Stimulated activated naive CD4-positive, alpha-beta T cell (primary cell): Measurements from ENCODE around the gene KLKB1.
"Not testable (repeated sequence)": the region's sequence is repeated elsewhere in the genome, so short reads cannot be mapped to it uniquely, and the experiment has no call there.

Experiments used
- DNase-seq, 6 experiments: peaks; one replicate each; lab custom pipeline; 2025; lab: John Stamatoyannopoulos, UW

KLKB1 gene

DNA sequence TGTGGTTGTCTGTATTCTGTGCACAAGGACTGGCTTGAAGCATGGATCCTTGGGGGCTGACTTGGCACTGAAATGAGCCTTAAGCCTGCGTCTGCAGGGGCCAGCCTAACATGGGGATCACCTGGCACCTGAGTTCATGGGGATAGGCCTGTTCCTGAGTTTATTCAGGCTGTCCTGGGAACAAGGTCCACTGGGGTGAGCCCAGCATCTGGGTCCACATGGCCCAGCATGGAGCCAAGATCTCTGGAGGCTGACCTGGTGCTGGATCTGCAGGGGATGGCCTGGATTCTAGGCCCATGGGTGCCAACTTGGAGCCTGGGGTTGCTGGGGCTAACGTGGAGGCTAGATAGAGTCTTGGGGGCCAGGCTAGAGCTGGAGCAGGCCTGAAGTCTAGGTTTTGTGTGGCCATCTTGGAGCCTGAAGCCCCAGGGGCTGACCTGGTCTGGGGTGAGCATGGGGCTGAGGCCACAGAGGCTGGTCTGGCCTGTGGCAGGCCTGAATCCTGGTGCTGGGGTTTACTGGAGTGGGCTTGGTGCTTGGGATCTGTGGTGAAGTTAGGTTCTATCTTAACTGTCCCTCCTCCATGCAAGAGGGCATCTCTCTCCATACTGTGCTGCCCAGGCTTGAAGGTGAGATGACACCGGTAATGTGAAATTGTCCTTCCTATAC is 652 bp upstream of the KLKB1 start:
- DNase-seq, result no peak

DNA sequence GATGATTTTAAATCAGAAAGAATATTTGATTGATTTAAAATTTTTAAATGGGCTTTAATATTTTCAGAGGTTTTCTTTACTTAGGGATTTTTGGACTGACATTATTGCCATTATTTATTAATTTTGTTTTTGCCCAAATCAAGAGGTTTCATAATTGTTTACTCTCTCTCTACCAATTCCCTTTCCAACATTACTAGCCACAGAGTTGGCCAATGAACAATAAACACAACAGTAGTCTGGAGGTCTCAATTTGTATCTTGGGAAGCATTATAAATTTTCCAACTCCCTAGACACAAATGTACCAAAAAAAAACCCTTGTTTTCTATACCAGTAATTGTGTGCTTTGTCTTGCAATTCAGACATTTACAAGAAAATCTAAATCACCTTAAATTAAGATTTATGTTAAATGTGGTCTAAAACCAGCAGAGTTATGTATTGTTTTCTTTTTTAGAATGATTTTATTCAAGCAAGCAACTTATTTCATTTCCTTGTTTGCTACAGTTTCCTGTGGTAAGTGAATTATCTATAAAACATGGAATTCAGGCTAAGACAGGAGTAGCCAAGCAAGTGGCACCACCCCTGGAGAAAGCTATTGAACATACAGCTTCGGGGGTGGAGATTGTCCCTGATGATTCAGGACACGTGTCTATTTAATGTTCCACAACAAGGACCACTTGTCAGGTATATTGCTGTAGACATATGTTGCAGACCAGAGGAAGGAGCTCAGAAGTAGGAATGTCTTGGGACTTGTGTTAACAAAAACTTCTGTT is 622 bp downstream of the KLKB1 start:
- DNase-seq, result no peak

DNA sequence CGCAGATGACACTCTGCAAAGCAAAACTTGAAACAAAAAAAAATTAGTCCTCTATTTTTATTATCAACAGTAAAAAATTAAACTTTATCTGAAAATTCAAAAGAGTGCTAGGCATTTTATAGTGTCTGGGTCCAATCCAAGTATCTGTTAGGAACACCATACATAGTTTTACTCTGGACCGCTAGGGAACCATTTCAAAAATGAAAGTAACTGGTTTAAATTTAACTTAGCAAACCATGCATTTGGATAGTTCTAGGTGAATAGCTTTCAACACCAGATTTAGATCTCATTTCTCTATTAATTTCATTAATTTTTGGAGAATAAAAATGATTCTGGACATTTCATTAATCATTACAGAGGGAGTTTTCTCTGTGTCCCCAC is 1.2 kb downstream of the KLKB1 start:
- no peak for DNase-seq

DNA sequence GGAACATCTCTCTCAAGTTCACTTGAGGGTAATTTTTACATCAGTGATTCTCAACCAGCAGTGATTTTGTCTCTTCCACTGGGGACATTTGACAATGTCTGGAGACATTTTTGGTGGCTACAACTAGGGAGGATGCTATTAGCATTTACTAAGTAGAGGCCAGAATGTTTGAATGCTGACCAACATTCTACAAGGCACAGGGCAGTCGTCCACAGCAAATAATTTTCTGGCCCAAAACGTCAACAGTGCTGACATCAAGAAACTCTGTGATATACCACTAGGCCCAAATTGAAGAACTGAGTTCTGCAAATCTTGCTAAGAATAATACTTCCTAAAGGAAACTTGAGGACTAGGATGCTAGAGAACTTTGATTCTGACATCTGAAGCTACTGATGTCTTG is 7.1 kb downstream of the KLKB1 start:
- no peak for DNase-seq

DNA sequence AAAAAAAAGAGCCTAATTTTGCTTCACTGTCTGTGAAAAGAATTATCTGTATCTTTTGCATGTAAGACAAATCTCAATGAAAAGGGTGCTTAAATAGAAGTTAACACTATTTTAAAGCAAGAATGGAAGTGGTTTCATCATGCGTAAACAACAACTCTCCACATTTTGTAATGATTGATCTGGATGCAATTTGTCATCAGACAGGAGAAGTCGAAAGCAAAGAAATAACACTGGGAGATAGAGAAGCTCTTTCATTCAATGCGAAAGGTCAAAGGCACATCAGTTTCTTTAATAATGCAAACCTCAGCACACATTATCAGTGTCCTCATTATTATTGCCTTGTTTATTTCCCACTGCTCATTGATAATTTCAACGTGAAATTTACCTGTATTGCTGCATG is 8.8 kb downstream of the KLKB1 start:
- no peak for DNase-seq

DNA sequence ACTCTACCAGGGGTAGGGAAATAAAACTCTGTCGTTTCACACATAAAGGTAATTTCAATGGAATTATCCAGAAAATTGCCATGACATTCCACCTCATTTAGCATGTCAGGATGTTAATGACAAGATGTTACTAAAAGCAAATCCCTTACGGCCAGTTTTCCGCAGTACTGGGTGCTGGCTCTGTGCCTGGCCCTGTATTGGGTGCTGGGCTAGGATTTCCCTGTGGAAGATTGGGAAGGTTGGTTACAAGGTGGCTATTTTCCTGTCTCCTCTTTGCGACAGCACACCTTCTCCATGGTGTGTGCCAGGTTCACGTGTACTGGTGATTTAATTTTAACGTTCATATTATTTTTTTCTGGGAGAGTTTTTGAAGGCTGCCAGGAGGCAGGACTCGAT is 13.1 kb downstream of the KLKB1 start:
- no peak for DNase-seq

DNA sequence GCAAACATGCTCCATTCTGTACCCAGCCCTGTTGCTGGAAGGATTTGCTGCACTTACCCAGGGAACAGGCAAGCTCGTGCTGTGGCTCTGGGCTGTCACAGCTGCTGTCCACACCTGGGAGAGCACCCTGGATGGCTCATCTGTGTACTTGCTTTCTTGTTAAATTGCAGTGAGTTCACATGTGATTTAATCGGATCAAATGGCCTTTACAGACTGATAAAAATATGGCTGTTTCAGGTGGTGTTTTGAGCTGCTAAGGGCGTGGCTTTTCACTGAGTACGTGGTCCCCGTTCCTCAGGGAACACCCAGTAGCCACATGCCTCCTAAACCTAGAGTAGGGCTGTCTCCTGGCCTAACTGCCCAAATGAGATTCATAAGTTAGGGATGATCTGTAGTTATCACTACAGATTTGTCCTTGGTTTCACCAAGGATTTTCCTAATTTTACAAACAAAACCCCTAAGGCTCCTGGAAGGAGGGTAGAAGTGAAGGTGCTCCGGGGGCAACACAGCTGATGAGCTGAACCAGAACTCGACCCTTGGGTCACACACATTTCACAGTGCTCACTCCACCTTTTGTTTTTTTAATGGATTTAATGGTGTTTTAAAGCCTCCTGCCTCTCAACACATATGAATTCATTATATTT is 13.7 kb downstream of the KLKB1 start:
- no peak for DNase-seq

DNA sequence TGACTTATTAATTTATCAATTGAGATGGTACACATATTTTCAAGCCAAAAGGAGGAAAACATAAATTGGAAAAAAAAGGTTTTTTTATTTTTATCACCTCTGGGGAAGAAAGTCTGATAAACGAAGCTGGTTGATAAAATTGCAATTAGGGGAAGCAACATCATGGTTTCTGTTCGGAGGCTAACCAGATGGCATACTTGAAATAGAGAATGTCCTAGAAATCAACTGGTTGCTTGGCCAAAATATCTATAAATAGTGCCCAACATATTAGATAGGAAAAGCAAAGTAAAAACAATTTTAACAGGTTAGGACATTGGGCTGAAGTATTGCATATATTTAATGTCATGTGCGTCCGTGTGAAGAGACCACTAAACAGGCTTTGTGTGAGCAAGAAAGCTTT is 14.3 kb downstream of the KLKB1 start:
- no peak for DNase-seq

DNA sequence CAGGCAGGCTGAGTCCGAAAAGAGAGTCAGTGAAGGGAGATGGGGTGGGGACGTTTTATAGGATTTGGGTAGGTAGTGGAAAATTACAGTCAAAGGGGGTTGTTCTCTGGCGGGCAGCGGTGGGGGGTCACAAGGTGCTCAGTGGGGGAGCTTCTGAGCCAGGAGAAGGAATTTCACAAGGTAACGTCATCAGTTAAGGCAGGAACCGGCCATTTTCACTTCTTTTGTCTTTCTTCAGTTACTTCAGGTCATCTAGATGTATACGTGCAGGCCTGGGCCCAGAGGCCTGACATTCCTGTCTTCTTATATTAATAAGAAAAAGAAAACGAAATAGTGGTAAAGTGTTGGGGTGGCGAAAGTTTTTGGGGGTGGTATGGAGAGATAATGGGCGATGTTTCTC is 14.7 kb downstream of the KLKB1 start:
- DNase-seq, result not testable (repeated sequence)

DNA sequence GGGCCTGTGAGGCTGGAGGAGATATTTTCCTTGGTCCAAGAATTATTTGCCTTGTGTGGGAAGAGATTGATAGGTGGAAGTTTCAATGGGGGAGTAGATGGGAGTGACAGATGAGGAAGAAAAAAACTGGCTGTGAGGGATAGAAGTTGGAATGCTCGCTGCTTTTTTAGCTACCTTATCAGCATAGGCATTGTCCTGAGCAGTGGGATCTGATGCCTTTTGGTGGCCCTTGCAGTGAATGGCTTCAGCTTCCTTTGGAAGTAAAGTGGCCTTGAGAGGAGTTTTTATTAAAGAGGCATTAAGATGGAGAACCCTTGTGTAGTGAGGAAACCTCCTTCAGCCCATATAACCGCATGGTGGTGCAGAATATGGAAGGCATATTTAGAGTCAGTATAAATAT is 16.0 kb downstream of the KLKB1 start:
- DNase-seq, result no peak

DNA sequence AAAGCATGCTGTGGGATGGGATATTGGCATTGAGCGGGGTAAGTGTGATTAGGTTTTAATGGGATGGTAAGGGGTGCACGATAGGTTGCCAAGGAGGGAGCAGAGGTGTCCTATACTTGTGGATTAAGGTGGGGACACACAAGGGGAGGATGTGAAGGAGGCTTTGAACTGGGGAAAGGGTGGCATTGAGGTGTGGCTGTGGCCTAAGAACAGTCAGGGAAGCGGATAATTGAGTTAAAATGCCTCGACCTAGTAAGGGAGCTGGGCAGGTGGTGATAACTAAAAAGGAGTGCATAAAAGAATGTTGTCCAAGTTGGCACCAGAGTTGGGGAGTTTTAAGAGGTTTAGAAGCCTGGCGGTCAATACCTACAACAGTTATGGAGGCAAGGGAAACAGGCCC is 17.5 kb downstream of the KLKB1 start:
- no peak for DNase-seq

DNA sequence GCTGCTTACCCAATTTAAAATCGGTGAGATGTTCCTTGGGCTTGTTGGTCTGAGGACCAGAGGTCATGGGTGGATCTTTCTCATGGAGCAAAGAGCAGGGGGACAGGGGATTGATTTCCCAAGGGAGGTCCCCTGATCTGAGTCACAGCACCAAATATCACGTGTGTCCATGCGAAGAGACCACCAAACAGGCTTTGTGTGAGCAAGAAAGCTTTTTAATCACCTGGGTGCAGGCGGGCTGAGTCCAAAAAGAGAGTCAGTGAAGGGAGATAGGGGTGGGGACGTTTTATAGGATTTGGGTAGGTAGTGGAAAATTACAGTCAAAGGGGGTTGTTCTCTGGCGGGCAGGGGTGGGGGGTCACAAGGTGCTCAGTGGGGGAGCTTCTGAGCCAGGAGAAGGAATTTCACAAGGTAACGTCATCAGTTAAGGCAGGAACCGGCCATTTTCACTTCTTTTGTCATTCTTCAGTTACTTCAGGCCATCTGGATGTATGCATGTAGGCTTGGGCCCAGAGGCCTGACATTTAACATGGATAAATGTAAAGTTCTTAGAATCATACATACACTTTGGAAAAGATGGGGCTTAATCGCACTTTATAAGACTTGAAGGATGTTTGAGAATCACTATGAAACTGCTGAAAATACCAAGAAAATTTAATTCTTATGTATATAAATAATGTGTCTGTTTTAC is 19.9 kb downstream of the KLKB1 start:
- DNase-seq, result not testable (repeated sequence)

DNA sequence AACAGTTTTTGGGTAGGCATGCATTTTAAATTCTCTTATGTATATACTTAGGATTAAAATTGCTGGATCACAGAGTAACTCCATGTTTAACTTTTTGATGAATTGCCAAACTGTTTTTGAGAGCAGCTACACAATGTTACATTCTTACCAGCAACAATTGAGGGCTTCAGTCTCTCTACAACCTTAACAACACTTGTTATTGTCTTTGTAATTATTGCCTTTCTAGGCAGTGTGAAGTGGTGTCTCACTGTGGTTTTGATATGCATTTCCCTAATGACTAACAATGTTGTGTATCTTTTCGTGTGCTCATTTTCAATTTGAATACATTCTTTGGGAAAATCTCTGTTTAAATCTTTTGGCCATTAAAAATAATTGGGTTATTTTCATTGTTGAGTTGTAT is 21.3 kb downstream of the KLKB1 start:
- no peak for DNase-seq

DNA sequence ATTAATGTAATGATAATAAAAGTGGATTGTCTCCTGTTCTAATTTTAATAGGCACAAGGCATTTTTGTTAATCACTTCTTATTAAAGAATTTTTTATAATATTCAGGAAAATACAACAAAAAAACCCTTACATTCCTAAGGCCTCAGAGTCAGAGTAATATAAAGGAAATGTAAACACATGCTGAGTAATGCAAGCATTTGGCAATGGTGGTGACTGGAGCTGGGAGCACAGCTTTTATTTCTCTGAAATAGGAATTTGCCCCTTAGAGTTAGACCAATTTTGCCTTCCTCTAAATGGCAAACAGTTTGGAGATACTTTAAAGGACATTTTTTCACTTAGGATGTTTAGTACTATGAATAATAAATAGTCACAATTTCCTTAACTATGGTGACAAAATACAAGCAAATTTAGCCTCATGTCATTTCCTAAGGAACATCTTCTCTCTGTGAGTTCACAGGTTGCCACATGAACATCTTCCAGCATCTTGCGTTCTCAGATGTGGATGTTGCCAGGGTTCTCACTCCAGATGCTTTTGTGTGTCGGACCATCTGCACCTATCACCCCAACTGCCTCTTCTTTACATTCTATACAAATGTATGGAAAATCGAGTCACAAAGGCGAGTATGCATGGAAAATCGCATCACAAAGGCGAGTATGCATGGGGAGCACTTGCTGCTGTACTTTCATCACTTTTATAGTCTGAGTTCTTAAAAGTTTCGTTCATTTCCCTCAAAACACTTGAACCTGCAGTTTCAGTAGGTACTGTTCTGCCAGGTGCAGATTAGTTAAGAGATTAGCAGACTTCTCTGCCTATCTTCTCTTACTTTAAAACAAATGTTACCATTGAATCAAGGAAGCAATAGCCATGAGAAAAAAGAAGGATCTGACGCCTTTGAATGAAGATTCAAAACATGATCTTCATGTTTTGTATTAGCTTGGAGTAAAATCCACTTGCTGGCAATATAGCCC is 22.8 kb downstream of the KLKB1 start:
- DNase-seq, result no peak

DNA sequence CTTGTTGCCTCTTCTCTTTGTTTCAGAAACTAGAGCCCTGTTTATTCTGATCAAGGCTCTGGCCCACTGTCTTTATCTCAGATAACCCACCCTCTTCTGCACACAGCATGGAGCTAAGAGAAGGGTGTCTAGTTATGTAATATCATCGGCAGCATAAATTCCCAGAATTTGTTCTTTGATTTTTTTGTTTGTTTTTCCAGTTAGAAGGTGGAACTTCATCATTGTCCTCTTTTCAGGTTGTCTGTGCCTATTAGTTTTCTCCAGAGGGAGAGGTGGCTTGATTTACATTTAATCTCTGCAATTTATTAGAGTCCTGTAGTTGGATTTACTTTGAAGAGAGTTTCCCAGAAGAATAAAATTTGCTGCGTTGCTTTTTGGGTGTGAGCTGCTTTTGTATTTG is 23.5 kb downstream of the KLKB1 start:
- DNase-seq, result no peak

DNA sequence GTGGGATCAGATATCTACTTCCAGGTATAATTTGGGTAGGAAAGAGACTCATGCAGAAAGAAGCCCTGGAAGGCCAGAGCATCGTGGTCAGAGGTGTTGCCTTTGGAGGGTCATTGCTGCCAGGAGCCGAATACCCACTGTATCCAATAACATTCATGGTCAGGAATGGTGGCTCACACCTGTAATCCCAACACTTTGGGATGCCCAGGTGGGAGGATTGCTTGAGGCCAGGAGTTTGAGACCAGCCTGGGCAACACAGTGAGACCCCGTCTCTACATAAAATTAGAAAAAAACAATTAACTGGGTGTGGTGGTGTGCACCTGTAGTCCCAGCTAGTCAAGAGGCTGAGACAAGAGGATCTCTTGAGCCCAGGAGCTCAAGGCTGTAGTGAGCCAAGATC is 27.8 kb downstream of the KLKB1 start:
- no peak for DNase-seq

DNA sequence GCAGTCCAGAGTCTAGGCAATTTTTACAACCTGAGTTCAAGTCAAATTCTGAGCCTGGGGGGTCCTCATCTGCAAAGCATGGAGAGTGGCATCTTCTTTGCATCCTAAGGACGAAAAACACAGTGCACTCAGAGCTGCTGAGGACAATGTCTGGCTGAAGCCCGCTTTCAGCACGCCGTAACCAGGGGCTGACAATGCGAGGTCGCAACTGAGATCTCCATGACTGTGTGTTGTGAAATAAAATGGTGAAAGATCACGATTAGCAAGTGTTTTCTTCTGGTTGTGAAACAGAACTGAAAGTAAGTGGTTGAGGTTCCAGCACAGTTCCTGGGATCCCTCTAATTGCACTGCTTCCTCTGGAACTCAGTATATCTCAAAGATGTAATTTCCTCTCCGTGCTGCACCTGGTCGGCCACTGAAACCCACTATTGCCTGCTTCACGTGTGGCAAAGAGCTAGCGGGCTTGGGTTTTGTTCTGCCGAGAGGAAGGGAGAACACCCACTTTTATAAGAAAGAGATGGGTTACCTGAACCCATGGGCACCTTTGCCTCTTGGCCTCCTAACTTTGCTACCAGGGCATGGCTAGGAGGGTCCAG is 31.0 kb downstream of the KLKB1 start:
- no peak for DNase-seq

DNA sequence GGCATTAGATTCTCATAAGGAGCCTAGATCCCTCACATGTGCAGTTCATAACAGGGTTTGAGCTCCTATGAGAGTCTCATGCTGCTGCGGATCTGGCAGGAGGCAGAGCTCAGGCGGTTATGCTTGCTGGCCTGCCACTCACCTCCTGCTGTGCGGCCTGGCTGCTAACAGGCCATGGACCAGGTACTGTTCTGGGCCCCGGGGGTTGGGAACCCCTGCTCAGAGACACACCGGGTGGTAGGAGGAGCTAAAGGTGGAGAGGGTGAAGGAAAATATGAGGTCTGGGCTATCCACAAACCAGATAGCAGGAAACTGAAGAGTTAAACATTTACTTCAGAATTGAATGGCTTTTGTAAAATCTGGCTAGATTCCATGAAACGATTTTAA is 32.8 kb downstream of the KLKB1 start:
- no peak for DNase-seq

DNA sequence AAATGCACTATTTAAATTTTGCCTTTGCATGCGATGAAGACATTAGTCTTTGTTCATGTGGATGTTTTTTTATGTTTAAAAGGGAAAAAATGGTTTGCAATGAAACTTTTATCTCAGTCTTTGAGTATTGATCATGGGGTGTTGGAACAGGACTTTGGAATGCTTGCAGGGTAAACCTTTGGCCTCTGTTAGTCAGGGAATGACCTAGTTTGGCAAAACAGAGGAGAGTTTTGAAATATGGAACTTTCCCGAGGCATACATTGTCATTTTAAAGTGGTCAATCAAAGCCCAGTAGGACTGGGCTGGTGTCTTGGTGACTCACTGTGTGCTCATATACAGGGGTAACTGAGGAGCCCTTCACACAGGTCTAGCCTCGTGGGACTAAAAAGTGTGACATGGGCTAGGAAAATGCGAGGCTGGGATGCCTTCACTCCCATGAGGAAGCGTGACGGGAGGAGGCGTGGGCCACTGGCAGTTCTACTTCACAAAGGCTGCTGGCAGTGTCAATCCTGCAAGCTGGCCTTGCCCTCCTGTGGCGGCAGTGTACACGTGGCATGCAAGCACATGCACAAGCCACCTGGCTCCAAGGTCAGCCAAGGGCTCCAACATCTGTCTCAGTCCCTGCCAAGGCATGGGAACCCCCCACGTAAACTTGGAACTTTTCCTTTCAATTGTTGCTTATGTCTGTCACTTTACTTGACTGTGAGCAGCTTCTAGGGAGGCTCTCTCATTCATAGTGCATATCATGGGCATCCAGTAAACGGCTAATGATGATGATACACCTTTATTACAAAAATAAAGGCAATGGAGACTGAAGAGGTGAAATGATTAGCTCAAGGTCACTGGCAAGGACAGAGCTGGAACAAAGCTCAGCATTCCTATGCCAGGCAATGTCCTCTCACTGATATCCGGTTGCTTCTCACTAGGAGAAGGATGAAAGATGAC is 33.5 kb downstream of the KLKB1 start:
- DNase-seq, result no peak

DNA sequence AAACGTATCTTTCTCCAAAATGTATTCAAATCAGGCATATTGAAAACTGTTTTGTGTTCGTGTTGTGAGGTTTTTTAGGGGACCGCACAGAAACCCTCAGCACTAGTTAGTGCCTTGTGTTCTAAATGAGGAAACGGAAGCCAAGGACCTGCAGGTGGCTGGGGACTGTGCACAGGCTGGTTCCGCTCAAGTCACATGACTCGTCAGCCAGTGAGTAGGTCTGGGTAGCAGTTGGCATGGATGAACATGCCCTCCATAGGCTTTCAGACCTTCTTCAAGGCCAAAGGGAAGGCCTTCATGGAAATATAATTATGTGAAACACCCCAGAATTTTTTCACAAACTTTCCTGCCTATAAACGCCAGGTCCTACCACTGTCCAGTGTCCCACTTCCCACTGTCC is 37.4 kb downstream of the KLKB1 start:
- no peak for DNase-seq
